KOPT-K1 (cell line): Measurements from ENCODE around the gene NRDC.
A peak's percentile ranks its signal among the peaks of the same experiment; 100 is the strongest.
"Not testable (repeated sequence)": the region's sequence is repeated elsewhere in the genome, so short reads cannot be mapped to it uniquely, and the experiment has no call there.

Experiments used
- H3K27ac ChIP-seq: fragments of 200-600 bp; sonication (generic); 2 replicates; pipeline ENCODE4 v1.5.1; 2016; ENCODE audit warnings: antibody characterized with exemption, mild to moderate bottlenecking, low read depth, low read length; ENCODE audit not compliant: poor library complexity, severe bottlenecking
- H3K36me3 ChIP-seq: fragments of 200-600 bp; sonication (generic); 2 replicates; pipeline ENCODE4 v1.5.1; 2017; ENCODE audit warnings: antibody characterized with exemption, mild to moderate bottlenecking, low read length, moderate library complexity; ENCODE audit not compliant: insufficient read depth
- H3K9me3 ChIP-seq: fragments of 200-600 bp; sonication (generic); 2 replicates; pipeline ENCODE4 v1.5.1; 2017; ENCODE audit warnings: antibody characterized with exemption, low read length, mild to moderate bottlenecking; ENCODE audit not compliant: insufficient read depth, poor library complexity, severe bottlenecking

NRDC gene

DNA sequence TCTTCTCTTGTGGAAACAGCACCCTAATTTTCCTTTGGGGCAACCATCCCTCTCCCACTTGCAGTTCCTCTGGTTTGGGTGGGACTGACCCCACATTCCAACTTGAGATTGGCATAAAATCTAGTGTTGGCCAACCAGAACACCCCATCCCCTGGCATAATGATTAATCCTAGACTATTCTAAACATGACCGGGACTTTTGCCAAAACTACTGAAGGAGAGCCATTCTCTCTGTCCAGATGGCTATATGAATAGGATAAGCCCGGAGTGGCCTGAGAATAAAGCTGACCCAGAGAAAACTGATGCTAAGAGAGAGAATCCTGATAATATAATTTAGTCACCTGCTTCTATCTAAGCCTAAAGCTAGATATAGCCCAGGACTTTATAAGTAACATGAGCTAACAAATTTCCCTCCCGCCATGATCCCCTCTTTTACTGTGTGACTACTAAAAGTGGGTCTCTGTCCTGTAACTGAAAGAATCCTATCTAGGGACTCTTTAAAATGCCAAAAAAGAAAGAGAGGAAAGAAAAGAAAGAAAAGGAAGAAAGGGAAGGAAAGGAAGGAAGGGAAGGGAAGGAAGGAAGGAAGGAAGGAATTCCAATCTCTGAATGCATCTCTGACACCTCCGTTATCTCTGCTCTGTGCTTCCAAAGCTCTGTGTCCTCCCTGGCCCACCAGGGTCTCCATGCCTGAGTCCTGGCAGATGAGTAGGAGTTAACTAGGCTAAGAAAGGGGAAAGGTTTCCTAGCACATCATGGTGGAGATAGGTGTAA, 28.0 kb upstream of the NRDC start:
- Histone ChIP-seq H3K36me3 (no peaks in the 10 kb centered on the region), H3K9me3 (peaks cover 9% of the 10 kb centered on the region), H3K27ac (no peak overlapping the region)

DNA sequence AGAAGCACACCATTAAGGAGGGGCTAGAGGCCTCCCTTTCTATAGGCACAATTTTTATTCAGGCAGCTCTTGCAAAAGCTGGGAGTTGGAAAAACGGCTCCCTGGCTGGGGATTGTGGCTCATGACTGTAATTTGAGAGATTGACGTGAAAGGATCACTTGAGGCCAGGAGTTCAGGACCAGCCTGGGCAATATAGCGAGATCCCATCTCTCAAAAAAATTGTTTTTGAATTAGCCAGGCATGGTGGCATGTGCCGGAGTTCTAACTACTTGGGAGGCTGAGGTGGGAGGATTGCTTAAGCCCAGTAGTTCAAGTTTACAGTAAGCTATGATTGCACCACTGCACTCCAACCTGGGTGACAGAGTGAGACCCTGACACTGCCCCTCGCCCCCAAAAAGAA, 23.9 kb upstream of the NRDC start:
- peaks cover 9% of the 10 kb centered on the region for H3K9me3 ChIP-seq
- no peaks in the 10 kb centered on the region for H3K36me3 ChIP-seq
- no peak overlapping the region for H3K27ac ChIP-seq

DNA sequence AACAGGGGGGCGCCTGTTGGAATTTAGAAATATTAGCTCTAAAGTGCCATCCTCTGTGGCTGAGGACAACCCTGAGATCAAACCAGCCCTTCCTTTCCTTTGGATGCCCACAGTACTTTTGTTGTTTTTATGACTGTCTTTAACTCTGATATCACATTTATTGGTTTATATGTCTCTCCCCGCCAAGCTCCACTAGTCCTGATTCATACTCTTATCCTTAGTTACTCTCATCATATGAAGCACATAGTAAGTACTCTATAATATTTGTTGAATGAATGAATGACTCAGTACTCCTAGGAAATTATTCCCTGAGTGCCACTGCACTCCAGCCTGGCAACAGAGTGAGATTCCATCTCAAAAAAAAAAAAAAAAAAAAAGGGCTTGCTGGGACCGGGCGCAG, 22.6 kb upstream of the NRDC start:
- Histone ChIP-seq H3K36me3 (no peaks in the 10 kb centered on the region), H3K27ac (no peak overlapping the region), H3K9me3 (peaks cover 3% of the 10 kb centered on the region)

DNA sequence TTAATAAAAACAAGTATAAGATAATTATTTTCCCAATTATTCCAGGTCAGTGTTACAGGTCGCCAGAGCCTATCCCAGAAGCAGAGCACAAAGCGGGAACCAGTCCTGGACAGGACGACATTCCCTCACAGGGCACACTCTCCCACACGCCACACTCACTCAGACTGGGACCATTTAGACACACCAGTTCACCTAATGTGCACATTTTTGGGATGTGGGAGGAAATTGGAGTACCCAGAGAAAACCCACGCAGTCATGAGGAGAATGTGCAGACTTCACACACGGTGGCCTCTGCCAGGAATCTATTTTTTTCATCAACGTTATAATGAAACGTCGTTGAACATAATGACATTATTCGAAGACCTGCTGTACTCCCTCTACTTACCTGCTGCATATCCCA, 20.5 kb upstream of the NRDC start:
- H3K9me3 ChIP-seq = no peaks in the 10 kb centered on the region
- no peak overlapping the region for H3K27ac ChIP-seq

DNA sequence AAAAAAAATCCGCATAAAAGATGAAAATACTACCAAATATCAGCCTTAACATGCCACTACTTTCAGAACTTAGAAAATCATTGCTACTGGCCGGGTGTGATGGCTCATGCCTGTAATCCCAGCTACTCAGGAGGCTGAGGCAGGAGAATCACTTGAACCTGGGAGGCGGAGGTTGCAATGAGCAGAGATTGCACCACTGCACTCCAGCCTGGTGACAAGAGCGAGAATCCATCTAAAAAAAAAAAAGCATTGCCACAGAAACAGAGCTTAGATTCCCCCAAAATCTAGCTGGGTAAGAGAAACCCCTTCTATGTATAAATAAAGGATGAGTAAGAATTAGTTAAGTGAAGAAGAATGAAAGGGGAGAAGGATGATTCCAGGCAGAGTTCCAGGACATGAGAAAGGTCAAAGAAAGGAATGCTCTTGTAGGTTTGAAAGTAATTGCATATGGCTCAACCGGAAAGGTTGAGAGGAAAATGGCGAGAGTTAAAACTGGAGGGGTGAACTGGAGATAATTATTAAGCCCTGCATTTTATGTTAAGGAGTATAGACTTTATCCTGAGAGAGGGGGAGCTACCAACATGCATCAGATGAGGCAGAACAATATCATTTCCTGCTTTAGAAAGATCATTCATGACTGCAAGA, 19.7 kb upstream of the NRDC start:
- H3K9me3 ChIP-seq = no peaks in the 10 kb centered on the region
- no peaks in the 10 kb centered on the region for H3K36me3 ChIP-seq
- H3K27ac ChIP-seq = no peak overlapping the region

More for the DNA sequence above, 20.5 kb upstream of the NRDC start:
- H3K36me3 ChIP-seq = no peaks in the 10 kb centered on the region

DNA sequence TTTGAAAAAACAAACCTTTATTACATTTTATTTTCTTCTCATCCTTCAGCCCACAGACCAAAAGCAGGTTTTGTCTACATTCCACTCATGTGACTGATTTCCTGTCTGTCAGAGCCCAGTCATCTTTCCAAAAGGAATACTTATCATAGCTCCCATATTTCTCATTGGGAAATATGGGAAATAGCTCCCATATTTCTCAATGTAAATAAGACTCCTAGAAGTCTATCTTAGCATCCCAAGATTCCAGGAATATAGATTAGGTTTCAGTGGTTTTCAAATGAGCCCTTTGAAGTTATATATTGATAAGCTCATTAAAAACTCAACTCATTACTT, 19.1 kb upstream of the NRDC start:
- Histone ChIP-seq H3K9me3 (no peaks in the 10 kb centered on the region), H3K27ac (no peak overlapping the region), H3K36me3 (no peaks in the 10 kb centered on the region)

DNA sequence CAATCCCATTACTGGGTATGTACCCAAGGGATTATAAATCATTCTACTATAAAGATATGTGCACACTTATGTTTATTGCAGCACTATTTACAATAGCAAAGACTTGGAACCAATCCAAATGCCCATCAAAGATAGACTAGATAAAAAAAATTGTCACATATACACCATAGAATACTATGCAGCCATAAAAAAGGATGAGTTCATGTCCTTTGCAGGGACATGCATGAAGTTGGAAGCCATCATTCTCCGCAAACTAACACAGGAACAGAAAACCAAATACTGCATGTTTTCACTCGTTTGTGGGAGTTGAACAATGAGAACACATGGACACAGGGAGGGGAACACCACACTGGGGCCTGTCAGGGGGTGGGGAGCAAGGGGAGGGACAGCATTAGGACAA, 16.2 kb upstream of the NRDC start:
- not testable (repeated sequence) for H3K9me3 ChIP-seq, H3K36me3 ChIP-seq, H3K27ac ChIP-seq

- Histone ChIP-seq H3K36me3 (peaks cover 9% of the 10 kb centered on the region), H3K27ac (peak overlapping the region; percentile 84), H3K9me3 (no peaks in the 10 kb centered on the region)
Measured at GRCh38 chr1:51878308-51878615, 265 bp downstream of the NRDC start.

DNA sequence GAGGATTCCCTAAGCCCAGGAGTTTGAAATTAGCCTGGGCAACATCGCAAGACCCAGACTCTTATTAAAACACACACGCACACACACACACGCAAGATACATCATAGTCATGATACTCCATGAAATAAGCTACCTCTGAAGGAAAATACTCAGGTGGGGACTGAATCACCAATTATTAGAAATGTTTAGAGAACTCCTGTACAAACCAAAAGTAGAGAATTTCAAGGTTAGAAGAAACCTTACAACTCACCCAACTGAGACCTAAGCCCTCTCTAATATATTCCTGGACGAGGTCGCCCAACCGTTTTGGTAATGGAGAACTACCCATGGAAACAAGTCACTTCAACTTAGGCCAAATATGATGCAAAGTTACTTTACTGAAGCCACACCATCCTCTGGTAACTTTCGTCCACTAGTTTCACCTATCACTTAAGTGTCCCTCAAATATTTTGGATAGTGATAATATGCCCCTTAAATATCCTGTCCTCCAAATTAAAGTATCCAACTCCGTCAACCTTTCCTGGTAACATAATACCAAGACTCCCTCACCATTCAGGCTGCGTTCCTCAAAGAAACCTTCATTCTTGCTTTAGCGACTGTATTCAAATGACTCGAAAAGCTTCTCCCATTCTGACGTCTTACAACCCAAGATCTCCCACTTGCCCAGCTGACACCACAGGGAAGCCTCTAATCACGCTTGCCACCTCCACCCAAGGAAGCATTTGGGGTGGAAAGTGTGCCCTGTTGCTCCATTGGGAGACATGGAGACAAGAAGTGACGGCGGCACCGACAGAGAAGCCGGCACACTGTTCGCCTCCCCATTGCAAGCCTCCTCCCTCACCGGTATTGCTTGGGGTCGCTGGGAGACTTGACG, 856 bp downstream of the NRDC start:
- Histone ChIP-seq H3K27ac (peak overlapping the region; percentile 84), H3K9me3 (no peaks in the 10 kb centered on the region), H3K36me3 (peaks cover 14% of the 10 kb centered on the region)

DNA sequence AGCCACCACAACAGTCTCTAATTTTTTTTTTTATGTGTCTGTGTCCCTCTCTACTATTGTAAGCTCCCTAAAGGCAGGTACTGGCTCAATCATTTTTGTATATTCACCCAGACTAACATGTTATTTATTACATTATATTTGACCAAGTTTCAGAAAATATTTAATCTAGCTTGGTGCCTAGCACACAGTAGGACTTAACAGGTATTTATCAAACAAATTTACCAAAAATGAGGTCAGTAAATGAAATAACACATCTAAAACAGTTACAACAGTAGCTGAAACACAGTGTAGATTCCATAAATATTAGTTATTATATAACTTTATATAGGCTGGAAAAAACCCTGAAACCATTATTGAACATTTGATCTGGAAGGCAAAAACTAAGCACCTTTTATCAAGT, 2.7 kb downstream of the NRDC start:
- H3K27ac ChIP-seq = no peak overlapping the region
- peaks cover 27% of the 10 kb centered on the region for H3K36me3 ChIP-seq
- no peaks in the 10 kb centered on the region for H3K9me3 ChIP-seq

- no peak overlapping the region for H3K27ac ChIP-seq
Measured at GRCh38 chr1:51875291-51875772, 3.2 kb downstream of the NRDC start.

DNA sequence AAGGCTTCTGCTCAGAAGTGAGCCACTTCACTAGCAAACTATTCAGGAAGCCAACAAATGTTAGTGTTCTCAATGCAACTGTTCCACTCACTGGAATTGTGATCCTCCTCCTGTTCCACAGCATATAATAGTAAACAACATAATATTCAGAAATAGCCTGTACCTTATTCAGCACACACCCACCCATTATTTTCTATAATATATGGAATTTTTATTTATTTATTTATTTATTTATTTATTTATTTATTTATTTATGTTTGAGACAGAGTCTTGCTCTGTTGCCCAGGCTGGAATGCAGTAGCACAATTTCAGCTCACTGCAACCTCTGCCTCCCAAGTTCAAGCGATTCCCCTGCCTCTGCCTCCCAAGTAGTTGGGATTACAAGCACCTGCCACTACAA, 5.3 kb downstream of the NRDC start:
- not testable (repeated sequence) for H3K9me3 ChIP-seq, H3K27ac ChIP-seq
- H3K36me3 ChIP-seq = peaks cover 35% of the 10 kb centered on the region

More at GRCh38 chr1:51875291-51875772, 3.2 kb downstream of the NRDC start:
- H3K9me3 ChIP-seq = no peaks in the 10 kb centered on the region
- peaks cover 28% of the 10 kb centered on the region for H3K36me3 ChIP-seq

- Histone ChIP-seq H3K36me3 (peaks cover 39% of the 10 kb centered on the region), H3K9me3 (no peaks in the 10 kb centered on the region), H3K27ac (no peak overlapping the region)
Measured at GRCh38 chr1:51871351-51871975, 7.1 kb downstream of the NRDC start.

GRCh38 chr1:51870603-51871350, 7.8 kb downstream of the NRDC start:
- no peaks in the 10 kb centered on the region for H3K9me3 ChIP-seq
- peaks cover 39% of the 10 kb centered on the region for H3K36me3 ChIP-seq
- H3K27ac ChIP-seq = no peak overlapping the region
